H9 (cell line): ENCODE results near the gene RFX4. TPM values are rescaled to one million over a fixed set of nuclear protein-coding genes. Genes with fewer than 3 reads are reported as not detected.

Experiments used
- DNase-seq: peaks from one replicate; pipeline ENCODE4 v3.0.0-alpha.2; 2017
- H2AFZ ChIP-seq: one replicate; pipeline ENCODE4 v1.6.1; 2013; ENCODE audit warnings: mild to moderate bottlenecking, low read length, control low read depth, moderate library complexity
- H2AK5ac ChIP-seq: 2 replicates; pipeline ENCODE4 v1.6.1; 2013; ENCODE audit warnings: low read length, control low read depth, mixed read lengths; ENCODE audit not compliant: insufficient read length
- H2BK120ac ChIP-seq: one replicate; pipeline ENCODE4 v1.6.1; 2013; ENCODE audit warnings: low read depth, mild to moderate bottlenecking, low read length, control low read depth, inconsistent platforms; ENCODE audit not compliant: poor library complexity, severe bottlenecking
- H2BK12ac ChIP-seq: 2 replicates; pipeline ENCODE4 v1.6.1; 2013; ENCODE audit warnings: low read length, control low read depth, mixed read lengths, low read depth; ENCODE audit not compliant: insufficient read length
- H2BK15ac ChIP-seq: 2 replicates; pipeline ENCODE4 v1.6.1; 2013; ENCODE audit warnings: low read depth, low read length, control low read depth
- H2BK20ac ChIP-seq: one replicate; pipeline ENCODE4 v1.6.1; 2013; ENCODE audit warnings: low read depth, mild to moderate bottlenecking, low read length, control low read depth, inconsistent platforms; ENCODE audit not compliant: poor library complexity, severe bottlenecking
- H2BK5ac ChIP-seq: 2 replicates; pipeline ENCODE4 v1.6.1; 2013; ENCODE audit warnings: low read length, control low read depth, mixed read lengths; ENCODE audit not compliant: insufficient read length
- H3K14ac ChIP-seq: 2 replicates; pipeline ENCODE4 v1.6.1; 2013; ENCODE audit warnings: low read length, control low read depth; ENCODE audit not compliant: insufficient read depth
- H3K18ac ChIP-seq: 2 replicates; pipeline ENCODE4 v1.6.1; 2013; ENCODE audit warnings: low read depth, mild to moderate bottlenecking, mixed read lengths, low read length, control low read depth; ENCODE audit not compliant: insufficient read length
- H3K23ac ChIP-seq: 2 replicates; pipeline ENCODE4 v1.6.1; 2013; ENCODE audit warnings: low read length, control low read depth, mixed read lengths, low read depth; ENCODE audit not compliant: insufficient read length
- H3K23me2 ChIP-seq: 2 replicates; pipeline ENCODE4 v1.6.1; 2013; ENCODE audit warnings: low read depth, mild to moderate bottlenecking, mixed read lengths, low read length, control low read depth; ENCODE audit not compliant: insufficient read length, poor library complexity, severe bottlenecking
- H3K27ac ChIP-seq: 2 replicates; pipeline ENCODE4 v1.5.1; 2013; ENCODE audit warnings: low read length, control low read depth, mixed read lengths, low read depth; ENCODE audit not compliant: insufficient read length
- H3K27me3 ChIP-seq: 2 replicates; pipeline ENCODE4 v1.6.1; 2013; ENCODE audit warnings: low read length, control low read depth, inconsistent platforms; ENCODE audit not compliant: insufficient read depth
- H3K4ac ChIP-seq: 2 replicates; pipeline ENCODE4 v1.6.1; 2013; ENCODE audit warnings: low read depth, mild to moderate bottlenecking, control low read depth, inconsistent platforms, low read length, moderate library complexity
- H3K4me1 ChIP-seq: 2 replicates; pipeline ENCODE4 v1.6.1; 2013; ENCODE audit warnings: low read length, control low read depth, inconsistent platforms; ENCODE audit not compliant: insufficient read depth
- H3K4me2 ChIP-seq: 2 replicates; pipeline ENCODE4 v1.6.1; 2013; ENCODE audit warnings: low read length, control low read depth, mixed read lengths; ENCODE audit not compliant: insufficient read length, insufficient read depth
- H3K56ac ChIP-seq: 2 replicates; pipeline ENCODE4 v1.6.1; 2013; ENCODE audit warnings: low read depth, mild to moderate bottlenecking, mixed read lengths, low read length, control low read depth; ENCODE audit not compliant: insufficient read length
- H3K79me1 ChIP-seq: 2 replicates; pipeline ENCODE4 v1.6.1; 2013; ENCODE audit warnings: low read depth, mild to moderate bottlenecking, moderate library complexity, low read length, control low read depth, inconsistent platforms; ENCODE audit not compliant: insufficient read depth, poor library complexity, severe bottlenecking
- H3K79me2 ChIP-seq: 2 replicates; pipeline ENCODE4 v1.6.1; 2013; ENCODE audit warnings: low read length, control low read depth, inconsistent platforms; ENCODE audit not compliant: insufficient read depth
- H3K9ac ChIP-seq: 2 replicates; pipeline ENCODE4 v1.6.1; 2013; ENCODE audit warnings: low read length, control low read depth, mixed read lengths; ENCODE audit not compliant: insufficient read length; ENCODE audit errors: extremely low read depth
- H3K9me3 ChIP-seq: one replicate; pipeline ENCODE4 v1.6.1; 2013; ENCODE audit warnings: low read depth, low read length, inconsistent platforms; ENCODE audit not compliant: control insufficient read depth
- H3T11ph ChIP-seq: one replicate; pipeline ENCODE4 v1.6.1; 2013; ENCODE audit warnings: mild to moderate bottlenecking, low read length, control low read depth, inconsistent platforms
- H4K20me1 ChIP-seq: one replicate; pipeline ENCODE4 v1.6.1; 2013; ENCODE audit not compliant: control insufficient read depth, insufficient read length, insufficient read depth
- H4K5ac ChIP-seq: 2 replicates; pipeline ENCODE4 v1.6.1; 2013; ENCODE audit warnings: low read depth, mild to moderate bottlenecking, mixed read lengths, low read length, control low read depth; ENCODE audit not compliant: insufficient read length
- H4K8ac ChIP-seq: replicated peaks from 2 replicates; pipeline ENCODE4 v1.6.1; 2013; ENCODE audit warnings: low read length, control low read depth, mixed read lengths, low read depth; ENCODE audit not compliant: insufficient read length
- H4K91ac ChIP-seq: 2 replicates; pipeline ENCODE4 v1.6.1; 2013; ENCODE audit warnings: low read depth, mild to moderate bottlenecking, moderate library complexity, mixed read lengths, low read length, control low read depth; ENCODE audit not compliant: insufficient read length
- H3K27ac Mint-ChIP-seq, 3 experiments: 2 replicates in 2 of 3; 3 replicates in 1 of 3; pipeline ENCODE4 v1.8.0; 2020 to 2021; ENCODE audit warnings: mixed read lengths in 3 of 3, mild to moderate bottlenecking in 1 of 3, moderate library complexity in 1 of 3
- H3K27me3 Mint-ChIP-seq: 2 replicates; pipeline ENCODE4 v1.8.0; 2021; ENCODE audit warnings: low read depth, mild to moderate bottlenecking, moderate library complexity, mixed read lengths
- H3K36me3 Mint-ChIP-seq, 3 experiments: 2 replicates in 2 of 3; 3 replicates in 1 of 3; pipeline ENCODE4 v1.8.0; 2020 to 2021; ENCODE audit warnings: low read depth in 3 of 3, mixed read lengths in 3 of 3; ENCODE audit not compliant: insufficient read depth in 1 of 3
- H3K4me1 Mint-ChIP-seq, 2 experiments: 2 replicates each; pipeline ENCODE4 v1.8.0; 2020; ENCODE audit warnings: mixed read lengths in 2 of 2
- H3K4me3 Mint-ChIP-seq, 2 experiments: 2 replicates in 1 of 2; 3 replicates in 1 of 2; pipeline ENCODE4 v1.8.0; 2020 to 2021; ENCODE audit warnings: mild to moderate bottlenecking in 2 of 2, mixed read lengths in 2 of 2, moderate library complexity in 1 of 2
- H3K9me3 Mint-ChIP-seq, 2 experiments: 2 replicates in 1 of 2; 3 replicates in 1 of 2; pipeline ENCODE4 v1.8.0; 2020; ENCODE audit warnings: mild to moderate bottlenecking in 2 of 2, mixed read lengths in 2 of 2, moderate library complexity in 1 of 2
- WGBS: extraction: QIAGEN DNeasy Blood & Tissue Kit; methylation state at CpG from one replicate; pipeline ENCODE4 v1.1.7; 2013; ENCODE audit warnings: missing lambda C conversion rate, low lambda C conversion rate, mixed read lengths; ENCODE audit not compliant: insufficient read length; ENCODE audit errors: extremely low coverage; 5-methylcytosine and 5-hydroxymethylcytosine counted together
- total RNA-seq: library from RNA; stranded (reverse); gene quantifications from 2 replicates; pipeline ENCODE4 v1.2.1, GENCODE V29; 2021
- TF ChIP-seq, protein P1 (sequence below): fragments of 200-600 bp; sonication (generic); conservative IDR thresholded peaks from 3 replicates; pipeline ENCODE4 v1.8.0; 2021; ENCODE audit warnings: antibody characterized with exemption, mild to moderate bottlenecking

The RFX4 gene
- total RNA-seq, 1 experiment from 2014 or later = 0.57 TPM

DNA sequence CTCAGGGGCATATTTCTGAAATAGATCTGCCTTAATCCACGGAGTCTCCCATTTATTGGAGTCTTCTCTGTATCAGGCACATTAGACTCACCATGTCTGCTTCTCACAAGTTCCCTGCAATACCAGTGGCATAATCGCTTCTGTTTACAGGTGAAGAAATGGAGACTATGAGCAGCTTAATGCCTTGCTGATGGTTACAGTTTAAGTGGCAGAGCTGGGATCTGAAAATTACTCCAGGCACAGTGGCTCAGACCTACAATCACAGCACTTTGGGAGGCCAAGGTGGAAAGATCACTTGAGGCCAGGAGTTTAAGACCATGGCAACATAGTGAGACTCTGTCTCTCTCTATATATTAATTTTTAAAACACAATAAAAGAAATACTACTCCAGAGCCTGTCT lies 184.4 kb downstream of the RFX4 start:
- Histone ChIP-seq H4K20me1 (no peaks in the 10 kb centered on the region), H3K4me1 (peaks cover 12% of the 10 kb centered on the region), H2BK120ac (no peak overlapping the region), H3K9ac (no peak overlapping the region), H2BK15ac (no peak overlapping the region), H3T11ph (no peak overlapping the region), H3K79me2 (no peaks in the 10 kb centered on the region), H4K91ac (no peak overlapping the region), H3K56ac (no peak overlapping the region), H3K18ac (no peak overlapping the region), H3K23ac (no peak overlapping the region), H3K4ac (no peak overlapping the region), H2AK5ac (no peak overlapping the region), H3K9me3 (no peaks in the 10 kb centered on the region), H4K5ac (no peak overlapping the region), H3K79me1 (no peaks in the 10 kb centered on the region), H2BK20ac (no peak overlapping the region), H3K27me3 (no peaks in the 10 kb centered on the region), H2BK5ac (no peak overlapping the region), H3K27ac (peak overlapping the region; percentile 22), H3K4me2 (peak overlapping the region; percentile 64), H3K23me2 (peaks cover 3% of the 10 kb centered on the region), H2AFZ (no peak overlapping the region), H2BK12ac (no peak overlapping the region), H3K14ac (no peak overlapping the region), H4K8ac (no peak overlapping the region)
- no peak overlapping the region; a peak in 1 of 5 replicates for H3K4me3 Mint-ChIP-seq
- H3K27me3 Mint-ChIP-seq = no peaks in the 10 kb centered on the region
- H3K9me3 Mint-ChIP-seq = no peaks in the 10 kb centered on the region
- peak overlapping the region; percentile 44 to 98 (median 76); a peak in 4 of 7 replicates for H3K27ac Mint-ChIP-seq
- peaks cover 57 to 60% of the 10 kb centered on the region in 2 experiments for H3K4me1 Mint-ChIP-seq
- peaks cover 0 to 3% (median 0%) of the 10 kb centered on the region in 3 experiments; a peak in 1 of 7 replicates for H3K36me3 Mint-ChIP-seq
- TF ChIP-seq, protein P1, sequence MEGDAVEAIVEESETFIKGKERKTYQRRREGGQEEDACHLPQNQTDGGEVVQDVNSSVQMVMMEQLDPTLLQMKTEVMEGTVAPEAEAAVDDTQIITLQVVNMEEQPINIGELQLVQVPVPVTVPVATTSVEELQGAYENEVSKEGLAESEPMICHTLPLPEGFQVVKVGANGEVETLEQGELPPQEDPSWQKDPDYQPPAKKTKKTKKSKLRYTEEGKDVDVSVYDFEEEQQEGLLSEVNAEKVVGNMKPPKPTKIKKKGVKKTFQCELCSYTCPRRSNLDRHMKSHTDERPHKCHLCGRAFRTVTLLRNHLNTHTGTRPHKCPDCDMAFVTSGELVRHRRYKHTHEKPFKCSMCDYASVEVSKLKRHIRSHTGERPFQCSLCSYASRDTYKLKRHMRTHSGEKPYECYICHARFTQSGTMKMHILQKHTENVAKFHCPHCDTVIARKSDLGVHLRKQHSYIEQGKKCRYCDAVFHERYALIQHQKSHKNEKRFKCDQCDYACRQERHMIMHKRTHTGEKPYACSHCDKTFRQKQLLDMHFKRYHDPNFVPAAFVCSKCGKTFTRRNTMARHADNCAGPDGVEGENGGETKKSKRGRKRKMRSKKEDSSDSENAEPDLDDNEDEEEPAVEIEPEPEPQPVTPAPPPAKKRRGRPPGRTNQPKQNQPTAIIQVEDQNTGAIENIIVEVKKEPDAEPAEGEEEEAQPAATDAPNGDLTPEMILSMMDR = no peak
- no CpG with 5 or more reads among the region's 2 CpGs for WGBS
- no peak for DNase-seq
